OCI-LY7 (cell line): ENCODE results near the gene MUC6. TPM values are rescaled to one million over a fixed set of nuclear protein-coding genes. Genes with fewer than 3 reads are reported as not detected.

ENCODE experiments used
- BruUV-seq: library from RNA; stranded (reverse); fragments of 400-500 nt; replicated peaks from 2 replicates; lab custom pipeline; 2021; lab: Mats Ljungman, UMichigan
- CTCF ChIA-PET: fragments of 300-600 bp; sonication (Branson Sonifier 250); formaldehyde crosslinking; loops from one replicate; lab custom pipeline; 2022; ENCODE audit warnings: antibody characterized with exemption; ENCODE audit not compliant: unreplicated experiment; lab: Charles Lee
- POLR2A ChIA-PET: fragments of 300-600 bp; sonication (Branson Sonifier 250); formaldehyde crosslinking; loops from one replicate; lab custom pipeline; 2022; ENCODE audit warnings: antibody characterized with exemption; lab: Charles Lee
- DNase-seq: peaks from one replicate; pipeline ENCODE4 v3.0.0-alpha.2; 2015; ENCODE audit warnings: low spot score
- H2AFZ ChIP-seq: fragments of 200-600 bp; sonication (generic), shearing (Covaris generic); 2 replicates; pipeline ENCODE4 v1.6.1; 2014; ENCODE audit warnings: mild to moderate bottlenecking, antibody characterized with exemption, low read length, moderate library complexity
- H3K27ac ChIP-seq: fragments of 200-600 bp; sonication (generic); 2 replicates; pipeline ENCODE4 v1.5.1; 2014; ENCODE audit warnings: mixed run types, low read depth, mild to moderate bottlenecking, moderate library complexity, low read length, inconsistent platforms; ENCODE audit not compliant: poor library complexity, severe bottlenecking
- H3K36me3 ChIP-seq: fragments of 200-600 bp; sonication (generic); 2 replicates; pipeline ENCODE4 v1.6.1; 2014; ENCODE audit warnings: mild to moderate bottlenecking, antibody characterized with exemption, low read length, moderate library complexity, mixed read lengths; ENCODE audit not compliant: insufficient read depth
- H3K4me1 ChIP-seq: fragments of 200-600 bp; sonication (generic); 2 replicates; pipeline ENCODE4 v1.5.1; 2014; ENCODE audit warnings: mild to moderate bottlenecking, low read length; ENCODE audit not compliant: insufficient read depth, poor library complexity, severe bottlenecking
- H3K4me2 ChIP-seq: fragments of 200-600 bp; sonication (generic); 2 replicates; pipeline ENCODE4 v1.6.1; 2014; ENCODE audit warnings: mild to moderate bottlenecking, low read length
- H3K4me3 ChIP-seq: fragments of 200-600 bp; sonication (generic); 2 replicates; pipeline ENCODE4 v1.5.1; 2014; ENCODE audit warnings: mild to moderate bottlenecking, low read depth, low read length; ENCODE audit not compliant: poor library complexity, severe bottlenecking
- H3K79me2 ChIP-seq: fragments of 200-600 bp; sonication (generic); 2 replicates; pipeline ENCODE4 v1.6.1; 2016; ENCODE audit warnings: low read depth, mild to moderate bottlenecking, low read length, moderate library complexity, mixed read lengths; ENCODE audit not compliant: insufficient read depth
- H3K9me2 ChIP-seq: fragments of 200-600 bp; sonication (generic); 2 replicates; pipeline ENCODE4 v1.6.1; 2016; ENCODE audit warnings: mild to moderate bottlenecking, low read length, mixed read lengths; ENCODE audit not compliant: insufficient read depth
- H3K9me3 ChIP-seq: fragments of 200-600 bp; sonication (generic); 2 replicates; pipeline ENCODE4 v1.6.1; 2014; ENCODE audit warnings: mild to moderate bottlenecking, mixed run types, low read length, mixed read lengths
- H4K20me1 ChIP-seq: fragments of 200-600 bp; sonication (generic); 2 replicates; pipeline ENCODE4 v1.6.1; 2014; ENCODE audit warnings: mild to moderate bottlenecking, antibody characterized with exemption, low read length, moderate library complexity, mixed read lengths; ENCODE audit not compliant: insufficient read depth
- EZH2phosphoT487 ChIP-seq: fragments of 200-600 bp; sonication (generic); IDR thresholded peaks from 2 replicates; pipeline ENCODE4 v1.6.1; 2018; ENCODE audit warnings: low read depth, borderline replicate concordance, mild to moderate bottlenecking, mixed run types, antibody characterized with exemption, low read length, moderate library complexity, mixed read lengths
- intact Hi-C: fragments of 100-400 bp; cut with micrococcal nuclease; formaldehyde crosslinking; loops from one replicate; pipeline ENCODE4 v1.10.0; 2022; ENCODE audit not compliant: unreplicated experiment
- total RNA-seq, 2 experiments: library from RNA; depleted of rRNA in 1 of 2; stranded (reverse); fragments of >200 nt in 1 of 2; shearing (Covaris generic) in 1 of 2; gene quantifications; 2 replicates each; pipeline ENCODE4 v1.2.3, GENCODE V29; 2014 to 2022
- TF ChIP-seq, protein P1 (sequence below): fragments of 200-600 bp; sonication (generic); conservative IDR thresholded peaks from 2 replicates; pipeline ENCODE4 v1.5.1; 2014; ENCODE audit warnings: mild to moderate bottlenecking, antibody characterized with exemption, low read length, moderate library complexity, mixed read lengths

MUC6 gene
- total RNA-seq, 2 experiments from 2014 or later: not detected

DNA sequence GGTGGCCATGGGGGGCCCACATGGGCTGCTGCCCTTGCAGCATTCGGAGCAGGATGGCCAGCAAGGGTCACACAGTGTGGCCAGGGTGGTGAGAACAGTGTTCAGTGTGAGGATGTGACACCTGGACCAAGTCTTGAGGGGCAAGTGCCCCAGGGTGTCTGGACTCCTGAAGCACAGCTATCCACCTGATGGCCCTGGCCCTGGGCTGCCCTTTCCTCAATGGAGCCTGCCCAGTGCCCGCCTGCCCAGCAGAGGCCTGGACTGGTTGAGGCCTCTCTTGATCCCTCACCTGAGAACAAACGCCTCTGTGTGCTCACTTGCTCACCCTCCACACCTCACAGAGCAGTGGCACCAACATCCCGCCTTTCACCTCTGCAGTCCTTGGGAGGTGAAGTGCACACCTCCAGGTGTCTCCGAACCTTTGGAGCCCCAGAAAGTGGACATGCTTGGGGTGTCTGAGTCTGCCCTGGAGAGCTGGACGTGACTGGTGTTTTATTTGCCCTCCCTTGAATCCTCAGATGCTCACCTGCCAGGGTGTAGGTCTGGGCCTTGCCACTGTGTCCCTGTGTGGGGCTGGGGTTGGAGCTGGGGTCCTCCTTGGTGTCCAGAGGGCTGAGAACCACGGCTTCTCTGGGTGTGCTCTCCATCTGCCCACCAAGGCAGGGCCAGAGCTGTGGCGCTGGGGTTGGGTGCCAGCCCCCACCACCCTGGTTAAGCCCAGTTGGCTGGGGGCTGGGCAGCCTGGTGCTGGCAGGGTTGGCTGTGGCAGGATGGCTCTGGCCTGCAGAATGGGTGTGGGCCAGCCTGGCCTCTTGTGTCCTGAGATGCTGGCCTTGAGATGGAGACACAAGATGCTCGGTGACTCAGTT lies 34.3 kb upstream of the MUC6 start:
- BruUV-seq: no TSS peak
- no peaks in the 10 kb centered on the region for H3K79me2 ChIP-seq
- no peak for DNase-seq
- H3K36me3 ChIP-seq: no peaks in the 10 kb centered on the region
- H3K9me2 ChIP-seq: no peaks in the 10 kb centered on the region
- ChIA-PET POLR2A (no interaction called here), CTCF (no interaction called here)
- no peak for TF ChIP-seq EZH2phosphoT487
- TF ChIP-seq, protein P1, sequence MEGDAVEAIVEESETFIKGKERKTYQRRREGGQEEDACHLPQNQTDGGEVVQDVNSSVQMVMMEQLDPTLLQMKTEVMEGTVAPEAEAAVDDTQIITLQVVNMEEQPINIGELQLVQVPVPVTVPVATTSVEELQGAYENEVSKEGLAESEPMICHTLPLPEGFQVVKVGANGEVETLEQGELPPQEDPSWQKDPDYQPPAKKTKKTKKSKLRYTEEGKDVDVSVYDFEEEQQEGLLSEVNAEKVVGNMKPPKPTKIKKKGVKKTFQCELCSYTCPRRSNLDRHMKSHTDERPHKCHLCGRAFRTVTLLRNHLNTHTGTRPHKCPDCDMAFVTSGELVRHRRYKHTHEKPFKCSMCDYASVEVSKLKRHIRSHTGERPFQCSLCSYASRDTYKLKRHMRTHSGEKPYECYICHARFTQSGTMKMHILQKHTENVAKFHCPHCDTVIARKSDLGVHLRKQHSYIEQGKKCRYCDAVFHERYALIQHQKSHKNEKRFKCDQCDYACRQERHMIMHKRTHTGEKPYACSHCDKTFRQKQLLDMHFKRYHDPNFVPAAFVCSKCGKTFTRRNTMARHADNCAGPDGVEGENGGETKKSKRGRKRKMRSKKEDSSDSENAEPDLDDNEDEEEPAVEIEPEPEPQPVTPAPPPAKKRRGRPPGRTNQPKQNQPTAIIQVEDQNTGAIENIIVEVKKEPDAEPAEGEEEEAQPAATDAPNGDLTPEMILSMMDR: no peak
- intact Hi-C loops: no loop called here
- H3K4me1 ChIP-seq: no peaks in the 10 kb centered on the region
- H3K4me3 ChIP-seq: no peak overlapping the region
- no peak overlapping the region for H2AFZ ChIP-seq
- H3K9me3 ChIP-seq: no peaks in the 10 kb centered on the region
- H3K4me2 ChIP-seq: no peak overlapping the region
- no peaks in the 10 kb centered on the region for H4K20me1 ChIP-seq
- H3K27ac ChIP-seq: no peak overlapping the region

DNA sequence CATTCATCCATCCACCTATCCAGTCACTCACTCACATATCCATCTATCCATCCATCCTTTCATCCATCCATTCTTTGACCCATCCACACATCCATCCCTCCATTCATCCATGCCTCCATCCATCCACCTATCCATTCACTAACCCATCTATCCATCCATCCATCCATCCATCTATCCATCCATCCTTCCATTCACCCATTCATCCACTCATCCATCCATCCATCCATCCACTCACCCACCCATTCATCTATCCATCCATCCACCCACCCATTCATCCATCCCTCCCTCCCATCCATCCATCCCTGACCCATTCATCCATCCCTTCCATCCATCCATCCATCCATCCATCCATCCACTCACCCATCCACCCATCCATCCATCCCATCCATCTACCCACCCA lies 33.2 kb upstream of the MUC6 start:
- TF ChIP-seq EZH2phosphoT487: no peak
- TF ChIP-seq, protein P1: no peak
- Histone ChIP-seq H3K27ac (no peak overlapping the region), H3K4me2 (no peak overlapping the region), H3K9me3 (no peaks in the 10 kb centered on the region), H3K4me1 (no peaks in the 10 kb centered on the region), H2AFZ (no peak overlapping the region), H3K4me3 (no peak overlapping the region), H3K79me2 (no peaks in the 10 kb centered on the region), H4K20me1 (no peaks in the 10 kb centered on the region), H3K36me3 (no peaks in the 10 kb centered on the region), H3K9me2 (no peaks in the 10 kb centered on the region)
- DNase-seq: no peak
- ChIA-PET POLR2A (no interaction called here), CTCF (no interaction called here)
- BruUV-seq: no TSS peak
- intact Hi-C loops: no loop called here

DNA sequence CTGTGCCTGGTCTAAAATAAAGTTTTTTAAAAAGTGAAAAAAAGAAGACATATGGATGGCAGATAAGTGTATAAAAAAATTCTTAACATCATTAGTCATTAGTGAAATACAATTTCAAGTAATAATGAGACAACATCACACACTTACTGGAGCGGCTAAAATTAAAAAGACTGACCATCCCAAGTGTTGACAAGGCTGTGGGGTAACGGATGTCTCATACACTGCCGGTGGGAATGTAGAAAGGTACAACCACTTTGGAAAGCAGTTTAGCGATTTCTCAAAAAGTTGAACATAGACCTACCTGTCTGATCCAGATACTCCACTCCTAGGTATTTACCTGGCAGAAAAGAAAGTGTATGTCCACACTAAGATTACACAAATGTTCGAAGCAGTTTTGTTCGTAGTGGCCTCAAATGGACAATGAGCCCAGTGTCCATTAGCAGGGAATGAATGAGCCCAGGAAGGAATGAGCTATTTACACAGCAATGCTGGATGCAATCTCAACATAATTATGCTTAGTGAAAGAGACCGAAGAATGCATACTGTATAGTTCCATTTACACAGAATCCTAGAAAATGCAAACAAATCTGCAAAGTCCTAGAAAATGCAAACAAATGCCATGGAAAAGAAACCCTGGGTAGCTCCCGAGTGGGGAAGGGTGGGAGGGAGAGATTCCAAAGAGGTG lies 31.4 kb upstream of the MUC6 start:
- Histone ChIP-seq H3K27ac (no peak overlapping the region), H3K36me3 (no peaks in the 10 kb centered on the region), H3K4me3 (no peak overlapping the region), H2AFZ (no peak overlapping the region), H3K4me2 (no peak overlapping the region), H3K9me3 (no peaks in the 10 kb centered on the region), H3K79me2 (no peaks in the 10 kb centered on the region), H3K9me2 (no peaks in the 10 kb centered on the region), H4K20me1 (no peaks in the 10 kb centered on the region), H3K4me1 (no peaks in the 10 kb centered on the region)
- ChIA-PET POLR2A (no interaction called here), CTCF (no interaction called here)
- intact Hi-C loops: no loop called here
- no peak for TF ChIP-seq EZH2phosphoT487
- TF ChIP-seq, protein P1: no peak
- DNase-seq: no peak
- no TSS peak for BruUV-seq
